Panc1 (cell line): ENCODE results near the gene IGF1. TPM values are rescaled to one million over a fixed set of nuclear protein-coding genes. Genes with fewer than 3 reads are reported as not detected.

Source experiments
- ATAC-seq: fragments of 200-7000 bp; cut with Tn5 transposase; 2 replicates; pipeline ENCODE4 v1.9.1; 2020; ENCODE audit warnings: mild to moderate bottlenecking, moderate library complexity
- BruUV-seq: library from RNA; stranded (reverse); fragments of 400-500 nt; replicated peaks from 2 replicates; lab custom pipeline; 2021; lab: Mats Ljungman, UMichigan
- CTCF ChIA-PET: fragments of 300-600 bp; sonication (Branson Sonifier 250); formaldehyde crosslinking; loops from one replicate; lab custom pipeline; 2022; ENCODE audit warnings: antibody characterized with exemption; lab: Charles Lee
- POLR2A ChIA-PET: fragments of 300-600 bp; sonication (Branson Sonifier 250); formaldehyde crosslinking; loops from one replicate; lab custom pipeline; 2022; ENCODE audit warnings: antibody characterized with exemption; lab: Charles Lee
- DNase-seq: peaks from one replicate; pipeline ENCODE4 v3.0.0-alpha.2; 2010; ENCODE audit warnings: low read depth, low spot score
- H3K27ac ChIP-seq: 2 replicates; pipeline ENCODE4 v1.5.1; 2011; ENCODE audit warnings: mild to moderate bottlenecking, low read length, inconsistent platforms
- H3K27me3 ChIP-seq: fragments of 200-500 bp; sonication (Bioruptor generic); 2 replicates; pipeline ENCODE4 v1.6.0; 2014; ENCODE audit warnings: low read length, inconsistent platforms; ENCODE audit not compliant: control insufficient read depth, insufficient read depth
- H3K36me3 ChIP-seq: fragments of 200-500 bp; sonication (Bioruptor generic); 2 replicates; pipeline ENCODE4 v1.5.1; 2014; ENCODE audit warnings: inconsistent platforms, mild to moderate bottlenecking, low read length, moderate library complexity; ENCODE audit not compliant: control insufficient read depth, insufficient read depth
- H3K4me1 ChIP-seq: 2 replicates; pipeline ENCODE4 v1.5.1; 2011; ENCODE audit warnings: inconsistent platforms, mild to moderate bottlenecking, low read length, moderate library complexity; ENCODE audit not compliant: control insufficient read depth, insufficient read depth
- H3K4me3 ChIP-seq, 2 experiments: 2 replicates each; pipeline ENCODE4 v1.5.1; 2011 to 2012; ENCODE audit warnings: low read depth in 2 of 2, low read length in 2 of 2, mild to moderate bottlenecking in 2 of 2, inconsistent platforms in 1 of 2, moderate library complexity in 1 of 2
- H3K9me3 ChIP-seq: fragments of 200-500 bp; sonication (Bioruptor generic); 2 replicates; pipeline ENCODE4 v1.5.1; 2014; ENCODE audit warnings: low read depth, mild to moderate bottlenecking, inconsistent platforms, low read length, moderate library complexity; ENCODE audit not compliant: control insufficient read depth, insufficient read depth
- POLR2AphosphoS5 ChIP-seq: IDR thresholded peaks from 2 replicates; pipeline ENCODE4 v1.6.1; 2012; ENCODE audit warnings: mild to moderate bottlenecking, low read depth, low read length, moderate library complexity
- SIN3A ChIP-seq: IDR thresholded peaks from 2 replicates; pipeline ENCODE4 v1.6.1; 2012; ENCODE audit warnings: low read depth, mild to moderate bottlenecking, low read length, moderate library complexity, borderline replicate concordance; ENCODE audit not compliant: insufficient read depth
- TCF7L2 ChIP-seq: IDR thresholded peaks from 2 replicates; pipeline ENCODE4 v1.6.1; 2011; ENCODE audit warnings: mild to moderate bottlenecking, low read depth, low read length, inconsistent platforms
- in situ Hi-C: cut with HindIII; loops from 2 replicates; pipeline ENCODE4 v1.10.0; 2016; ENCODE audit warnings: low sequenced_read_pairs, low pct_unique_long_range_greater_than_20kb
- intact Hi-C: fragments of 100-400 bp; cut with micrococcal nuclease; formaldehyde crosslinking; loops from one replicate; pipeline ENCODE4 v1.10.0; 2022; ENCODE audit not compliant: unreplicated experiment
- total RNA-seq: library from RNA; stranded (reverse); gene quantifications from one replicate; pipeline ENCODE4 v1.2.1, GENCODE V29; 2021; ENCODE audit not compliant: unreplicated experiment
- TF ChIP-seq, protein P1 (sequence below), 2 experiments: IDR thresholded peaks; 2 replicates each; pipeline ENCODE4 v1.6.1; 2011 to 2012; ENCODE audit warnings: low read depth in 2 of 2, control low read depth in 1 of 2, low read length in 1 of 2, mild to moderate bottlenecking in 1 of 2, moderate library complexity in 1 of 2; ENCODE audit not compliant: insufficient read depth in 1 of 2
- TF ChIP-seq, protein P2 (sequence below): fragments of 450-650 bp; IDR thresholded peaks from 2 replicates; pipeline ENCODE4 v1.5.1; 2017; ENCODE audit warnings: mild to moderate bottlenecking

The IGF1 gene
- total RNA-seq, 1 experiment from 2014 or later: not detected

DNA sequence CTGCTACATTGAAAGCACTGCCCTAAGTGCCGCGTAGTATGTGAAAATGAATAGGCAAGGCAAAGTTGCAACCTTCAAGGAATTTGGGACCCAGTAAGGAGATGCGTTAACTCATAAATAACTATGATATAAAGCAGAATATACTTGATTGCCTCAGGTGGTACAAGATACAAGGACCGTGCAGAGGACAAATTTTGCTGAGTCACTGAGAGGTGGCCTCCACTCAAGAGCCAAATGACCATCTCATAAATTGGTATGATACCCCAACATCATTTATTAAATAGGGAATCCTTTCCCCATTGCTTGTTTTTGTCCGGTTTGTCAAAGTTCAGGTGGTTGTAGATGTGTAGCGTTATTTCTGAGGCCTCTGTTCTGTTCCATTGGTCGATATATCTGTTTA, 35.7 kb downstream of the IGF1 start:
- ChIA-PET POLR2A (no interaction called here), CTCF (no interaction called here)
- TF ChIP-seq TCF7L2: no peak
- no peak for TF ChIP-seq POLR2AphosphoS5
- TF ChIP-seq, protein P1, sequence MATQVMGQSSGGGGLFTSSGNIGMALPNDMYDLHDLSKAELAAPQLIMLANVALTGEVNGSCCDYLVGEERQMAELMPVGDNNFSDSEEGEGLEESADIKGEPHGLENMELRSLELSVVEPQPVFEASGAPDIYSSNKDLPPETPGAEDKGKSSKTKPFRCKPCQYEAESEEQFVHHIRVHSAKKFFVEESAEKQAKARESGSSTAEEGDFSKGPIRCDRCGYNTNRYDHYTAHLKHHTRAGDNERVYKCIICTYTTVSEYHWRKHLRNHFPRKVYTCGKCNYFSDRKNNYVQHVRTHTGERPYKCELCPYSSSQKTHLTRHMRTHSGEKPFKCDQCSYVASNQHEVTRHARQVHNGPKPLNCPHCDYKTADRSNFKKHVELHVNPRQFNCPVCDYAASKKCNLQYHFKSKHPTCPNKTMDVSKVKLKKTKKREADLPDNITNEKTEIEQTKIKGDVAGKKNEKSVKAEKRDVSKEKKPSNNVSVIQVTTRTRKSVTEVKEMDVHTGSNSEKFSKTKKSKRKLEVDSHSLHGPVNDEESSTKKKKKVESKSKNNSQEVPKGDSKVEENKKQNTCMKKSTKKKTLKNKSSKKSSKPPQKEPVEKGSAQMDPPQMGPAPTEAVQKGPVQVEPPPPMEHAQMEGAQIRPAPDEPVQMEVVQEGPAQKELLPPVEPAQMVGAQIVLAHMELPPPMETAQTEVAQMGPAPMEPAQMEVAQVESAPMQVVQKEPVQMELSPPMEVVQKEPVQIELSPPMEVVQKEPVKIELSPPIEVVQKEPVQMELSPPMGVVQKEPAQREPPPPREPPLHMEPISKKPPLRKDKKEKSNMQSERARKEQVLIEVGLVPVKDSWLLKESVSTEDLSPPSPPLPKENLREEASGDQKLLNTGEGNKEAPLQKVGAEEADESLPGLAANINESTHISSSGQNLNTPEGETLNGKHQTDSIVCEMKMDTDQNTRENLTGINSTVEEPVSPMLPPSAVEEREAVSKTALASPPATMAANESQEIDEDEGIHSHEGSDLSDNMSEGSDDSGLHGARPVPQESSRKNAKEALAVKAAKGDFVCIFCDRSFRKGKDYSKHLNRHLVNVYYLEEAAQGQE (IDR thresholded peaks at IDR 0.05; ENCODE audit: insufficient read depth in 1 of 2, low read depth in 2 of 2, low read length in 1 of 2): no peak
- TF ChIP-seq, protein P2, sequence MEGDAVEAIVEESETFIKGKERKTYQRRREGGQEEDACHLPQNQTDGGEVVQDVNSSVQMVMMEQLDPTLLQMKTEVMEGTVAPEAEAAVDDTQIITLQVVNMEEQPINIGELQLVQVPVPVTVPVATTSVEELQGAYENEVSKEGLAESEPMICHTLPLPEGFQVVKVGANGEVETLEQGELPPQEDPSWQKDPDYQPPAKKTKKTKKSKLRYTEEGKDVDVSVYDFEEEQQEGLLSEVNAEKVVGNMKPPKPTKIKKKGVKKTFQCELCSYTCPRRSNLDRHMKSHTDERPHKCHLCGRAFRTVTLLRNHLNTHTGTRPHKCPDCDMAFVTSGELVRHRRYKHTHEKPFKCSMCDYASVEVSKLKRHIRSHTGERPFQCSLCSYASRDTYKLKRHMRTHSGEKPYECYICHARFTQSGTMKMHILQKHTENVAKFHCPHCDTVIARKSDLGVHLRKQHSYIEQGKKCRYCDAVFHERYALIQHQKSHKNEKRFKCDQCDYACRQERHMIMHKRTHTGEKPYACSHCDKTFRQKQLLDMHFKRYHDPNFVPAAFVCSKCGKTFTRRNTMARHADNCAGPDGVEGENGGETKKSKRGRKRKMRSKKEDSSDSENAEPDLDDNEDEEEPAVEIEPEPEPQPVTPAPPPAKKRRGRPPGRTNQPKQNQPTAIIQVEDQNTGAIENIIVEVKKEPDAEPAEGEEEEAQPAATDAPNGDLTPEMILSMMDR: no peak
- TF ChIP-seq SIN3A: no peak
- in situ Hi-C loops: no loop called here
- no peak overlapping the region for H3K4me3 ChIP-seq
- no TSS peak for BruUV-seq
- H3K4me1 ChIP-seq: no peaks in the 10 kb centered on the region
- no peaks in the 10 kb centered on the region for H3K36me3 ChIP-seq
- ATAC-seq (no peak), DNase-seq (no peak)
- H3K9me3 ChIP-seq: no peaks in the 10 kb centered on the region
- no peak overlapping the region for H3K27ac ChIP-seq
- H3K27me3 ChIP-seq: no peaks in the 10 kb centered on the region
- intact Hi-C loops: no loop called here

DNA sequence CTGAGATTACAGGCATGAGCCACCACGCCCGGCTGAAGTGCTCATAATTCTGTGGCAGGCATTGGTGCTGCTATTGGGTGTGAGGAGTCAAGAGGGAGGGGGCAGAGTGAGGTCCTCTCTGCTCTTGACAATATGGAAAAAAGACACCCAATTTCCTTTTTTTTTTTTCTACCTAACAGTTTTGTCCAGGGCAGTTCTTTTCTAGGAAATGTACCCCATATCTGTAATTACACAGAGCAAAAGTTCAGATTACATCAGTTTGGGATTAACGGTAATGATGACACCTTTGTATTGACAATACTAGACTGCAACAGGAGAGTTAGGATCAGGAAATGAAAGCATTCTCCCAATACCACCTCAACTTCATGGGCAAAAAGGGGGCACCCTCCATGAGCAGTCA, 36.3 kb downstream of the IGF1 start:
- TF ChIP-seq, protein P1 (IDR thresholded peaks at IDR 0.05; ENCODE audit: insufficient read depth in 1 of 2, low read depth in 2 of 2, low read length in 1 of 2): no peak
- TF ChIP-seq TCF7L2 (no peak), SIN3A (no peak)
- TF ChIP-seq, protein P2: no peak
- CTCF ChIA-PET: no interaction called here
- no peaks in the 10 kb centered on the region for H3K4me1 ChIP-seq
- BruUV-seq: no TSS peak
- H3K27ac ChIP-seq: no peak overlapping the region
- intact Hi-C loops: no loop called here
- H3K4me3 ChIP-seq: no peak overlapping the region
- DNase-seq (no peak), ATAC-seq (no peak)
- no peaks in the 10 kb centered on the region for H3K9me3 ChIP-seq
- H3K36me3 ChIP-seq: no peaks in the 10 kb centered on the region
- H3K27me3 ChIP-seq: no peaks in the 10 kb centered on the region
- POLR2A ChIA-PET: no interaction called here
- in situ Hi-C loops: no loop called here
